WTC11 (cell line): ENCODE results near the gene RAD51AP2. TPM values are rescaled to one million over a fixed set of nuclear protein-coding genes. Genes with fewer than 3 reads are reported as not detected.

ENCODE experiments used
- ATAC-seq: fragments of 200-7000 bp; cut with Tn5 transposase; 2 replicates; pipeline ENCODE4 v1.10.0; 2021; ENCODE audit warnings: mild to moderate bottlenecking, moderate library complexity
- CTCF ChIA-PET: fragments of 300-600 bp; sonication (Branson Sonifier 250); formaldehyde crosslinking; loops from one replicate; lab custom pipeline; 2021; ENCODE audit warnings: antibody characterized with exemption; lab: Charles Lee
- POLR2A ChIA-PET: fragments of 350-600 bp; sonication (Branson Sonifier 250); formaldehyde crosslinking; loops from one replicate; lab custom pipeline; 2021; ENCODE audit warnings: antibody characterized with exemption; lab: Charles Lee
- DNase-seq: peaks from one replicate; pipeline ENCODE4 v3.0.0; 2021; ENCODE audit warnings: low spot score
- H3K27ac Mint-ChIP-seq: 2 replicates; pipeline ENCODE4 v1.8.0; 2021; ENCODE audit warnings: mixed read lengths
- H3K27me3 Mint-ChIP-seq: 2 replicates; pipeline ENCODE4 v1.8.0; 2021; ENCODE audit warnings: low read depth, mild to moderate bottlenecking, moderate library complexity, mixed read lengths
- H3K36me3 Mint-ChIP-seq: 2 replicates; pipeline ENCODE4 v1.8.0; 2021; ENCODE audit warnings: mixed read lengths
- H3K4me1 Mint-ChIP-seq: 2 replicates; pipeline ENCODE4 v1.8.0; 2022; ENCODE audit warnings: mixed read lengths
- H3K4me3 Mint-ChIP-seq: 2 replicates; pipeline ENCODE4 v1.8.0; 2021; ENCODE audit warnings: mild to moderate bottlenecking, moderate library complexity, mixed read lengths
- H3K9me3 Mint-ChIP-seq: 2 replicates; pipeline ENCODE4 v1.8.0; 2021; ENCODE audit warnings: mixed read lengths
- ATF1 ChIP-seq: sonication (generic); formaldehyde crosslinking; IDR thresholded peaks from 2 replicates; pipeline ENCODE4 v1.8.1; 2023; ENCODE audit warnings: mild to moderate bottlenecking, moderate library complexity, missing genetic modification reagents
- CBFB ChIP-seq: sonication (generic); formaldehyde crosslinking; IDR thresholded peaks from 2 replicates; pipeline ENCODE4 v1.8.1; 2022; ENCODE audit warnings: mild to moderate bottlenecking, low read depth, missing genetic modification reagents
- E2F5 ChIP-seq: sonication (generic); formaldehyde crosslinking; IDR thresholded peaks from 2 replicates; pipeline ENCODE4 v1.8.1; 2022; ENCODE audit warnings: mild to moderate bottlenecking, moderate library complexity, missing genetic modification reagents
- ESRRA ChIP-seq: sonication (generic); formaldehyde crosslinking; IDR thresholded peaks from 2 replicates; pipeline ENCODE4 v1.8.1; 2022; ENCODE audit warnings: mild to moderate bottlenecking, missing genetic modification reagents, borderline replicate concordance
- FOXP1 ChIP-seq: sonication (generic); formaldehyde crosslinking; IDR thresholded peaks from 2 replicates; pipeline ENCODE4 v1.8.0; 2022; ENCODE audit warnings: missing genetic modification reagents, mild to moderate bottlenecking, moderate library complexity, borderline replicate concordance
- GTF2I ChIP-seq: fragments of 250-450 bp; sonication (Bioruptor Pico); conservative IDR thresholded peaks from 2 replicates; pipeline ENCODE4 v1.4.0; 2021; ENCODE audit warnings: mild to moderate bottlenecking
- HMGA2 ChIP-seq: fragments of 250-450 bp; sonication (Bioruptor Pico); IDR thresholded peaks from 2 replicates; pipeline ENCODE4 v1.4.0; 2021; ENCODE audit warnings: mild to moderate bottlenecking, moderate library complexity
- MLX ChIP-seq: sonication (generic); formaldehyde crosslinking; IDR thresholded peaks from 2 replicates; pipeline ENCODE4 v1.8.1; 2023; ENCODE audit warnings: mild to moderate bottlenecking, missing genetic modification reagents, moderate library complexity
- NR1H2 ChIP-seq: sonication (generic); formaldehyde crosslinking; IDR thresholded peaks from 2 replicates; pipeline ENCODE4 v1.9.0; 2021; ENCODE audit warnings: mild to moderate bottlenecking, moderate library complexity, missing genetic modification reagents
- OVOL2 ChIP-seq: fragments of 250-450 bp; sonication (Bioruptor Pico); IDR thresholded peaks from 2 replicates; pipeline ENCODE4 v1.9.0; 2021; ENCODE audit warnings: mild to moderate bottlenecking, borderline replicate concordance
- PREB ChIP-seq: sonication (generic); formaldehyde crosslinking; IDR thresholded peaks from 2 replicates; pipeline ENCODE4 v1.8.1; 2022; ENCODE audit warnings: mild to moderate bottlenecking, missing genetic modification reagents, moderate library complexity, borderline replicate concordance
- SMAD4 ChIP-seq: sonication (generic); formaldehyde crosslinking; IDR thresholded peaks from 2 replicates; pipeline ENCODE4 v1.8.0; 2022; ENCODE audit warnings: mild to moderate bottlenecking, missing genetic modification reagents
- SP1 ChIP-seq: sonication (generic); formaldehyde crosslinking; conservative IDR thresholded peaks from 2 replicates; pipeline ENCODE4 v1.8.1; 2022; ENCODE audit warnings: missing genetic modification reagents
- TEAD1 ChIP-seq: sonication (generic); formaldehyde crosslinking; IDR thresholded peaks from 2 replicates; pipeline ENCODE4 v1.8.0; 2022; ENCODE audit warnings: mild to moderate bottlenecking, missing genetic modification reagents
- TEAD4 ChIP-seq: sonication (generic); formaldehyde crosslinking; IDR thresholded peaks from 2 replicates; pipeline ENCODE4 v1.8.0; 2022; ENCODE audit warnings: mild to moderate bottlenecking, missing genetic modification reagents
- USF2 ChIP-seq: sonication (generic); formaldehyde crosslinking; IDR thresholded peaks from 2 replicates; pipeline ENCODE4 v1.8.1; 2023; ENCODE audit warnings: mild to moderate bottlenecking, missing genetic modification reagents, moderate library complexity
- ZNF263 ChIP-seq: sonication (generic); formaldehyde crosslinking; IDR thresholded peaks from 2 replicates; pipeline ENCODE4 v1.8.1; 2022; ENCODE audit warnings: low read depth, mild to moderate bottlenecking, moderate library complexity, missing genetic modification reagents
- ZNF281 ChIP-seq: sonication (generic); formaldehyde crosslinking; IDR thresholded peaks from 2 replicates; pipeline ENCODE4 v1.8.0; 2023; ENCODE audit warnings: mild to moderate bottlenecking, missing genetic modification reagents
- ZNF317 ChIP-seq: sonication (generic); formaldehyde crosslinking; IDR thresholded peaks from 2 replicates; pipeline ENCODE4 v1.8.1; 2023; ENCODE audit warnings: low read depth, mild to moderate bottlenecking, moderate library complexity, missing genetic modification reagents, borderline replicate concordance
- ZNF423 ChIP-seq: fragments of 250-450 bp; sonication (Bioruptor Pico); IDR thresholded peaks from 2 replicates; pipeline ENCODE4 v2.1.2; 2022; ENCODE audit warnings: mild to moderate bottlenecking, moderate library complexity
- total RNA-seq: library from RNA; stranded (reverse); gene quantifications from 3 replicates; pipeline ENCODE4 v1.2.3, GENCODE V29; 2021

The RAD51AP2 gene
- total RNA-seq, 1 experiment from 2014 or later = 0.26 TPM

- CTCF ChIA-PET = no interaction called here
- Mint-ChIP-seq H3K27ac (peak overlapping the region; percentile 75), H3K4me1 (peaks cover 91% of the 10 kb centered on the region), H3K27me3 (no peaks in the 10 kb centered on the region), H3K9me3 (peaks cover 14% of the 10 kb centered on the region), H3K4me3 (no peak overlapping the region), H3K36me3 (peaks cover 15% of the 10 kb centered on the region)
- DNase-seq = no peak
- no peak for ATAC-seq
- TF ChIP-seq SMAD4 (CRISPR knock-in tag) (no peak), TEAD1 (CRISPR knock-in tag) (no peak), PREB (CRISPR knock-in tag) (no peak), E2F5 (no peak), MLX (CRISPR knock-in tag) (no peak), SP1 (CRISPR knock-in tag) (no peak), ATF1 (CRISPR knock-in tag) (no peak), CBFB (CRISPR knock-in tag) (no peak)
- POLR2A ChIA-PET = no interaction called here
Observed at GRCh38 chr2:17555150-17555549, 36.9 kb upstream of the RAD51AP2 start.

- TF ChIP-seq ZNF317 (CRISPR knock-in tag) = no peak
- TF ChIP-seq HMGA2 (CRISPR knock-in tag) = no peak
- no peak for TF ChIP-seq ESRRA
- no peak for TF ChIP-seq ZNF263 (CRISPR knock-in tag)
- no peak for TF ChIP-seq TEAD1 (CRISPR knock-in tag)
- TF ChIP-seq FOXP1 (CRISPR knock-in tag) = no peak
- TF ChIP-seq OVOL2 = no peak
- TF ChIP-seq TEAD4 = no peak
- no peak for TF ChIP-seq NR1H2 (CRISPR knock-in tag)
- TF ChIP-seq ZNF423 = no peak
- TF ChIP-seq USF2 (CRISPR knock-in tag) = no peak
- no peak for TF ChIP-seq ZNF281 (CRISPR knock-in tag)
- no peak for TF ChIP-seq SP1 (CRISPR knock-in tag)
- no peak for TF ChIP-seq GTF2I (CRISPR knock-in tag)
- TF ChIP-seq, all 79 proteins: peak for 0
- POLR2A ChIA-PET = no interaction called here
- ATAC-seq (no peak), DNase-seq (no peak)
- H3K27ac Mint-ChIP-seq = peak overlapping the region; percentile 60; the same call in 1 of the 2 replicates
- H3K36me3 Mint-ChIP-seq = peaks cover 16% of the 10 kb centered on the region
- CTCF ChIA-PET = no interaction called here
- H3K4me1 Mint-ChIP-seq = peaks cover 88% of the 10 kb centered on the region
- H3K9me3 Mint-ChIP-seq = peaks cover 14% of the 10 kb centered on the region
- no peaks in the 10 kb centered on the region for H3K27me3 Mint-ChIP-seq
- H3K4me3 Mint-ChIP-seq = no peak overlapping the region
Observed at GRCh38 chr2:17550907-17551306, 32.7 kb upstream of the RAD51AP2 start.
